Sigmoid colon (tissue), 7 donors: ENCODE data around the gene MLF2. TPM values are rescaled to one million over a fixed set of nuclear protein-coding genes. Genes with fewer than 3 reads are reported as not detected.

ENCODE experiments used
- DNase-seq: peaks from one replicate; pipeline ENCODE4 v3.0.0-alpha.2; 2019
- H3K27ac ChIP-seq, 4 donors: fragments of 200-600 bp; sonication (generic); one replicate each; pipeline ENCODE4 v1.5.1; 2016 to 2019; ENCODE audit warnings: mild to moderate bottlenecking in 1 of 4
- H3K27me3 ChIP-seq, 3 donors: fragments of 200-600 bp; sonication (generic); one replicate each; pipeline ENCODE4 v1.5.1; 2019; ENCODE audit warnings: mild to moderate bottlenecking in 1 of 3
- H3K36me3 ChIP-seq, 4 donors: fragments of 200-600 bp; sonication (generic); one replicate each; pipeline ENCODE4 v1.5.1; 2016 to 2019
- H3K4me1 ChIP-seq, 4 donors: fragments of 200-600 bp; sonication (generic); one replicate each; pipeline ENCODE4 v1.5.1; 2017 to 2019
- H3K4me3 ChIP-seq, 4 donors: fragments of 200-600 bp; sonication (generic); one replicate each; pipeline ENCODE4 v1.5.1; 2017 to 2019; ENCODE audit warnings: mild to moderate bottlenecking in 2 of 4, moderate library complexity in 1 of 4
- H3K9me3 ChIP-seq, 4 donors: fragments of 200-600 bp in 3 of 4; sonication (generic) in 3 of 4; one replicate each; pipeline versions ENCODE4 v1.5.1 to v1.6.1; 2013 to 2019
- CTCF ChIP-seq, 4 experiments: fragments of 450-650 bp in 3 of 4; fragments of 200-600 bp in 1 of 4; IDR thresholded peaks; one replicate each; pipeline ENCODE4 v1.5.1; 2016 to 2019; ENCODE audit warnings: antibody characterized with exemption in 4 of 4, mild to moderate bottlenecking in 3 of 4, moderate library complexity in 2 of 4
- EP300 ChIP-seq, 4 donors: sonication (generic); formaldehyde crosslinking; IDR thresholded peaks; one replicate each; pipeline ENCODE4 v1.6.1; 2017; ENCODE audit warnings: antibody characterized with exemption in 4 of 4
- POLR2A ChIP-seq, 2 donors: fragments of 450-650 bp; IDR thresholded peaks; one replicate each; pipeline ENCODE4 v1.6.1; 2016; ENCODE audit warnings: antibody characterized with exemption in 2 of 2, mild to moderate bottlenecking in 2 of 2, moderate library complexity in 2 of 2
- POLR2AphosphoS5 ChIP-seq, 4 donors: sonication (generic); formaldehyde crosslinking; IDR thresholded peaks; one replicate each; pipeline ENCODE4 v1.6.1; 2017; ENCODE audit warnings: antibody characterized with exemption in 4 of 4
- whole genome bisulfite sequencing, 2 donors: extraction: QIAGEN DNeasy Blood & Tissue Kit; methylation state at CpG; one replicate each; pipeline ENCODE4 v1.1.7; 2013; 5-methylcytosine and 5-hydroxymethylcytosine counted together
- intact Hi-C: fragments of 100-400 bp; cut with DNase I; formaldehyde crosslinking; loops from one replicate; pipeline ENCODE4 v1.15.1; 2023
- polyA plus RNA-seq, 3 donors: library from polyadenylated mRNA; stranded (reverse); fragments of 200-250 nt; gene quantifications; one replicate each; pipeline ENCODE4 v1.2.3, GENCODE V29; 2013
- total RNA-seq, 4 donors: library from RNA; depleted of rRNA; stranded (reverse); fragments of >200 nt; gene quantifications; one replicate each; pipeline ENCODE4 v1.1.0, GENCODE V29; 2016
- donor health status: healthy with polysubstance abuse.
- donor health status: Bipolar disorder and iron deficiency.
- donor health status: healthy.

The MLF2 gene
- total and polyA plus RNA-seq, 7 donors = 148 to 220 (median 159) TPM

GRCh38 chr12:6773590-6774351, 20.8 kb upstream of the MLF2 start:
- no peak for TF ChIP-seq POLR2A (IDR thresholded peaks at IDR 0.05)
- no peak for TF ChIP-seq POLR2AphosphoS5 (IDR thresholded peaks at IDR 0.05)
- TF ChIP-seq EP300 (IDR thresholded peaks at IDR 0.05) = no peak
- TF ChIP-seq CTCF (IDR thresholded peaks at IDR 0.05) = no peak
- Histone ChIP-seq H3K9me3 (no peaks in the 10 kb centered on the region), H3K36me3 (peaks cover 0 to 23% (median 6%) of the 10 kb centered on the region in 4 donors), H3K27me3 (no peaks in the 10 kb centered on the region), H3K4me3 (peak overlapping the region; percentile 5 to 45 (median 38)), H3K4me1 (peaks cover 0 to 72% (median 68%) of the 10 kb centered on the region in 4 donors), H3K27ac (peak overlapping the region in 3 of 4 donors; percentile 7 to 99 (median 93))
- WGBS, 2 donors = 14 to 18% methylated on average over 60 of the region's 60 CpGs
- DNase-seq = no peak
- intact Hi-C loops = no loop called here

- DNase-seq = no peak
- intact Hi-C loops = no loop called here
- Histone ChIP-seq H3K27ac (peak overlapping the region; percentile 93 to 99 (median 96)), H3K4me1 (peaks cover 0 to 73% (median 69%) of the 10 kb centered on the region in 4 donors), H3K27me3 (no peaks in the 10 kb centered on the region), H3K36me3 (peaks cover 0 to 23% (median 6%) of the 10 kb centered on the region in 4 donors), H3K4me3 (peak overlapping the region in 3 of 4 donors; percentile 36 to 45 (median 39)), H3K9me3 (no peaks in the 10 kb centered on the region)
- TF ChIP-seq CTCF (IDR thresholded peaks at IDR 0.05) = no peak
- no peak for TF ChIP-seq POLR2AphosphoS5 (IDR thresholded peaks at IDR 0.05)
- no peak for TF ChIP-seq POLR2A (IDR thresholded peaks at IDR 0.05)
- TF ChIP-seq EP300 (IDR thresholded peaks at IDR 0.05) = no peak
- WGBS, 2 donors = 75 to 76% methylated on average over 21 of the region's 21 CpGs
Measured at GRCh38 chr12:6772726-6773589, 20.0 kb upstream of the MLF2 start.

GRCh38 chr12:6772331-6772695, 19.4 kb upstream of the MLF2 start, which contains the start of gene LAG3:
LAG3 (plus strand) TSS chr12:6772520; CDS start chr12:6772853, 333 bp downstream.
- no peak for DNase-seq
- no peaks in the 10 kb centered on the region for H3K9me3 ChIP-seq
- peak within 1 kb of the TSS in 3 of 4 donors; percentile 36 to 45 (median 39) for H3K4me3 ChIP-seq
- H3K27me3 ChIP-seq = no peaks in the 10 kb centered on the region
- TF ChIP-seq POLR2AphosphoS5 (IDR thresholded peaks at IDR 0.05) (no peak), EP300 (IDR thresholded peaks at IDR 0.05) (no peak), POLR2A (IDR thresholded peaks at IDR 0.05) (no peak), CTCF (IDR thresholded peaks at IDR 0.05) (no peak)
- H3K27ac ChIP-seq = peak within 1 kb of the TSS; percentile 93 to 99 (median 96)
- 44 to 79% methylated on average over 15 of the region's 15 CpGs for WGBS, 2 donors
- H3K36me3 ChIP-seq = peaks cover 0 to 23% (median 6%) of the 10 kb centered on the region in 4 donors
- intact Hi-C loops = no loop called here
- H3K4me1 ChIP-seq = peaks cover 0 to 69% (median 67%) of the 10 kb centered on the region in 4 donors

- no peak for DNase-seq
- WGBS, 2 donors = 78 to 81% methylated on average over 12 of the region's 12 CpGs
- intact Hi-C loops = no loop called here
Measured at GRCh38 chr12:6771509-6772330, 18.8 kb upstream of the MLF2 start.

More at GRCh38 chr12:6771509-6772330, 18.8 kb upstream of the MLF2 start:
- TF ChIP-seq POLR2AphosphoS5 (IDR thresholded peaks at IDR 0.05) (no peak), EP300 (IDR thresholded peaks at IDR 0.05) (no peak), CTCF (IDR thresholded peaks at IDR 0.05) (no peak), POLR2A (IDR thresholded peaks at IDR 0.05) (no peak)
- Histone ChIP-seq H3K4me1 (peaks cover 0 to 68% (median 66%) of the 10 kb centered on the region in 4 donors), H3K9me3 (no peaks in the 10 kb centered on the region), H3K4me3 (peak overlapping the region in 3 of 4 donors; percentile 10 to 45 (median 36)), H3K27ac (peak overlapping the region; percentile 93 to 99 (median 96)), H3K27me3 (no peaks in the 10 kb centered on the region), H3K36me3 (peaks cover 0 to 23% (median 6%) of the 10 kb centered on the region in 4 donors)
